Kidney epithelial cell (primary cell): ENCODE results near the gene NEIL1. TPM values are rescaled to one million over a fixed set of nuclear protein-coding genes. Genes with fewer than 3 reads are reported as not detected.
"Not testable (repeated sequence)": the region's sequence is repeated elsewhere in the genome, so short reads cannot be mapped to it uniquely, and the experiment has no call there.

Experiments used
- DNase-seq: peaks from one replicate; pipeline ENCODE4 v3.0.0-alpha.2; 2010; ENCODE audit warnings: low read depth
- H3K27me3 ChIP-seq: 2 replicates; pipeline ENCODE4 v1.6.0; 2011; ENCODE audit warnings: low read length; ENCODE audit not compliant: control insufficient read depth, insufficient read depth
- H3K36me3 ChIP-seq: 2 replicates; pipeline ENCODE4 v1.5.1; 2011; ENCODE audit warnings: low read length; ENCODE audit not compliant: control insufficient read depth, insufficient read depth
- H3K4me3 ChIP-seq: 2 replicates; pipeline ENCODE4 v1.5.1; 2011; ENCODE audit warnings: low read depth, mild to moderate bottlenecking, control low read depth, low read length
- total RNA-seq: library from RNA; depleted of rRNA; stranded (reverse); fragments of >200 nt; gene quantifications from 2 replicates; pipeline ENCODE4 v1.2.3, GENCODE V29; 2015
- TF ChIP-seq, protein P1 (sequence below): IDR thresholded peaks from 2 replicates; pipeline ENCODE4 v1.5.1; 2011; ENCODE audit warnings: mild to moderate bottlenecking, moderate library complexity, low read length, control low read depth, inconsistent platforms; ENCODE audit not compliant: insufficient read depth, poor library complexity, severe bottlenecking

The NEIL1 gene
- total RNA-seq, 1 donor from 2014 or later: 6.1 TPM

DNA sequence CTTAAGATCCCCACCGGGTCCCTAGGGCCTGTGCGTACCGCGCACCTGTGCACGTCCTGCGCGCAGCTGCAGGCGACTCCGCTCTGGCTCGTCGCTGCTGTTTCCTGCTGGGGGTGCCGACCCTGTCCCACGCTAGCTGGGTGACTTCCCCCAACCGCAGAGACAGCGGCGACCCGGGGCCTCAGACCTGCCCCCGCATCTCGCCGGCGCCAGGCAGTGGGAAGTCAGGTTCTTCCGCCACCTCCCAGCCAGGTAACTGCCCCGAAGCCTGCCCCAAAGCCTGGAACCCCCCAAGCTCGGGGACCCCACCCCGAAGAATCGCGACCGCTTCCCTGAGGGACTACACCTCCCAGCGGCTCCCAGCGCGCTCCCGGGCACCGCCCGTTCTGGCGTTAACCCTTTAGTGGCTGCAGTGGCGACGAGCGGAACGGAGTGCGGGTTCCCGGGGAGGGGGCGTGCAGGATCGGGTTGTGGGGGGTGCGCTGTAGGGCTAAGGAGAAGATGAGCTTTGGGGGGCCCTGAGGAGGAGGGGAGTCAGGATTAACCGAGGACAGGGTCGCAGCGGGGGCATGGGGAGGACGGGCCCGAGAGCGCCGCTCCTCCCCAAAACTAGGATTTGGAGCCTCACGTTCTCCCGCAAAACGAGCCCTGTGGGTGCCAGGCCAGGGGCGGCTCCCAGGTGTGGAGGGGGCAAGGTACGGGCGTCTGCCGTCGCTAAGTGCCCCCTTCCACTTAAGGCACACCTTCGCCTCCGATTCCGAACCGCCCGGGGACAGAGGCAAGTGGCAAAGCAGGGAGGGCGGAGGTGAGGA is 589 bp downstream of the NEIL1 start:
- Histone ChIP-seq H3K4me3 (peak overlapping the region; percentile 67), H3K27me3 (peaks cover 2% of the 10 kb centered on the region), H3K36me3 (no peaks in the 10 kb centered on the region)
- DNase-seq: no peak
- TF ChIP-seq, protein P1, sequence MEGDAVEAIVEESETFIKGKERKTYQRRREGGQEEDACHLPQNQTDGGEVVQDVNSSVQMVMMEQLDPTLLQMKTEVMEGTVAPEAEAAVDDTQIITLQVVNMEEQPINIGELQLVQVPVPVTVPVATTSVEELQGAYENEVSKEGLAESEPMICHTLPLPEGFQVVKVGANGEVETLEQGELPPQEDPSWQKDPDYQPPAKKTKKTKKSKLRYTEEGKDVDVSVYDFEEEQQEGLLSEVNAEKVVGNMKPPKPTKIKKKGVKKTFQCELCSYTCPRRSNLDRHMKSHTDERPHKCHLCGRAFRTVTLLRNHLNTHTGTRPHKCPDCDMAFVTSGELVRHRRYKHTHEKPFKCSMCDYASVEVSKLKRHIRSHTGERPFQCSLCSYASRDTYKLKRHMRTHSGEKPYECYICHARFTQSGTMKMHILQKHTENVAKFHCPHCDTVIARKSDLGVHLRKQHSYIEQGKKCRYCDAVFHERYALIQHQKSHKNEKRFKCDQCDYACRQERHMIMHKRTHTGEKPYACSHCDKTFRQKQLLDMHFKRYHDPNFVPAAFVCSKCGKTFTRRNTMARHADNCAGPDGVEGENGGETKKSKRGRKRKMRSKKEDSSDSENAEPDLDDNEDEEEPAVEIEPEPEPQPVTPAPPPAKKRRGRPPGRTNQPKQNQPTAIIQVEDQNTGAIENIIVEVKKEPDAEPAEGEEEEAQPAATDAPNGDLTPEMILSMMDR: no peak

DNA sequence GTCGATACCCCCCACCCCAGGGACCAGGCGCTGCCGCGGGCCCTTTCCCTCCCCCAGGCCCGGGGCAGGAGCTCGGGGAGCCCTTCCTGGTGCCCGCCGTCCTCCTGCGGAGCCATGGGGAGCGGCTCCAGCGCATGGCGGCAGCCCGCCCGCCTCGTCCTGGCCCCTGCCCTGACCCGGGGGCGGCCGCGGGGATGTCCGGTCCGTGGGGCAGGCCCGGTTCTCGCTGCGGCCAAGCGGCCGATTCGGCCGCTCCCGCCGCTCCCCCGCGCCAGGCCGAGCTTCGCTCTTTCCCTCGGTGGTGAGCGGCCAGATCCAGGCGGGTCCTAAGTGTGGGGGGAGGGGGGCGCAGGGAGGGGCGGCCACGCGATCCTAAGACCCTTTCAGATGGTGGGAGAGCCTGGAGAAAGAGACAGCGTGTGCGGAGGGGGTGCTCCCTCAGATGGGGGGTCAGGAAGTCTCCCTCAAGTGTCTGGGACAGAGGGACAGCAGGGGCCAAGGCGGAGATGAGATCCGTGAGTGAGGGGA is 1.3 kb downstream of the NEIL1 start:
- TF ChIP-seq, protein P1: no peak
- H3K36me3 ChIP-seq: peaks cover 1% of the 10 kb centered on the region
- DNase-seq: no peak
- peaks cover 2% of the 10 kb centered on the region for H3K27me3 ChIP-seq
- peak overlapping the region; percentile 67 for H3K4me3 ChIP-seq

DNA sequence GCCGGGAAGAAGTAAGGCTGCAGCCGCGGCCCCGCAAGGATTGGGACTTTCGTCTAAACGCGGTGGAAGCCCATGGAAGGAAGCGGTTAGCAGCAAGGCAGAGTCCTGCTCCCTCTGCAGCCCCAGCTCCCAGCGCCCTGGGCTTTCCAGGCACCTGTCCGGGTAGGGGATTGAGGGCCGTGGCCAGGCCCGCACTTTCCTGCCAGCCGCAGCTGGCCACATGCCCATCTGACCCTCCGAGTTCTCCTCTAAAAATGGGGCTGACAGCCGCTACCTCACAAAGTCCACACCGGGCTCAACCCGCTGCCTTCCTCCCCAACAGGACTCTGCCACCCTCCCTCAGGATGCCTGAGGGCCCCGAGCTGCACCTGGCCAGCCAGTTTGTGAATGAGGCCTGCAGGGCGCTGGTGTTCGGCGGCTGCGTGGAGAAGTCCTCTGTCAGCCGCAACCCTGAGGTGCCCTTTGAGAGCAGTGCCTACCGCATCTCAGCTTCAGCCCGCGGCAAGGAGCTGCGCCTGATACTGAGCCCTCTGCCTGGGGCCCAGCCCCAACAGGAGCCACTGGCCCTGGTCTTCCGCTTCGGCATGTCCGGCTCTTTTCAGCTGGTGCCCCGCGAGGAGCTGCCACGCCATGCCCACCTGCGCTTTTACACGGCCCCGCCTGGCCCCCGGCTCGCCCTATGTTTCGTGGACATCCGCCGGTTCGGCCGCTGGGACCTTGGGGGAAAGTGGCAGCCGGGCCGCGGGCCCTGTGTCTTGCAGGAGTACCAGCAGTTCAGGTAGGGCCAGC is 1.9 kb downstream of the NEIL1 start:
- no peak for DNase-seq
- TF ChIP-seq, protein P1: no peak
- peaks cover 2% of the 10 kb centered on the region for H3K27me3 ChIP-seq

DNA sequence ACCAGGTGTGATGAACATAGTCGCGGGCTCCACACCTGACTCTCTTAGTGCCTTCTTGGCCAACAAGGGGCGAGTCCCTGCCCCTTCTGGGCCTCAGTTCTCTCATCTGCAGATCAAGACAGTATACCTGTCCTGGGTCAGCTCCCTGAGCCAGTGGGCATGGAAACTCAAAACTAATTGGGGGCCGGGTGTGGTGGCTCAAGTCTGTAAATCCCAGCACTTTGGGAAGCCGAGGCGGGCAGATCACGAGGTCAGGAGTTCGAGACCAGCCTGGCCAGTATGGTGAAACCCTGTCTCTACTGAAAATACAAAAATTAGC is 2.5 kb downstream of the NEIL1 start:
- not testable (repeated sequence) for H3K27me3 ChIP-seq, H3K36me3 ChIP-seq, H3K4me3 ChIP-seq, DNase-seq

More for the DNA sequence above, 1.9 kb downstream of the NEIL1 start:
- peaks cover 1% of the 10 kb centered on the region for H3K36me3 ChIP-seq
- peak overlapping the region; percentile 67 for H3K4me3 ChIP-seq

DNA sequence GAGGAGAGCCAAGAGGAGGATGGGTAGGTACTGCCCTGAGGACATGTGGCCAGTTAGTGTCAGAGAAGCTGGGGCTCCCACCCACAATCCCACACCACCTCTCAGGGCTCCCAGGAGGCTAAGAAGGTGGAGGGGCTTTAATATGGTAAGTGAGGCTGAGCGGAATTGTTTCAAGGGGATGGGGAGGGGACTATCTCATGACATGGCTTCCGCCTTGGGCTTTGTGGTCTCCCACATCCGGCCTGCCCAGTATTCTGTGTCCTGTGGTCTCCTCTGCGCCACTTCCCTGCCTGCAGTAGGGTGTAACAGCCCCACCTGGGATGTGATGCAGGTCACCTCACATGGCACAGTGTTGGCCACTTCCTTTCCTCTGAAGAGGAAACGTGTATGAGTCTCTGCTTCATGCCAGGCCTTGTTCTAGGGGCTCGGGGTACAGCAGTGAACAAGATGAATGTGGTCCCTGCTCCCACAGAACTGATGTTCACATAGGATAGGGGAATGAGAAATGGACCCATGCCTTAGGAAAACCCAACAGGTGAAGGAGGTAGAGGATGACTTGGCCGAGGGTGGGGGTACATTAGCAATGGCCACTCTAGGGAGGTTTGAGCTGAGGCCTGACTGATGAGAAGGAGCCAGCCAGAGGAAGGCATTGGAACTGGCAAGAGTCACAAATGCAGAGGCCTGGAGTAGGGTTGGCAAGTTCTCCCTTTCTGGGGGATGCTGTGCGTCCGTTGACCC is 3.2 kb downstream of the NEIL1 start:
- DNase-seq: no peak
- no peak overlapping the region for H3K4me3 ChIP-seq
- peaks cover 2% of the 10 kb centered on the region for H3K27me3 ChIP-seq
- H3K36me3 ChIP-seq: peaks cover 1% of the 10 kb centered on the region
- TF ChIP-seq, protein P1: no peak
